ENCODE data around the gene SELENON. TPM values are rescaled to one million over a fixed set of nuclear protein-coding genes. Genes with fewer than 3 reads are reported as not detected.

Gene SELENON
- total RNA-seq, 1 donor = 33.7 TPM

- no peaks in the 10 kb centered on the region for H3K27me3 ChIP-seq (ENCODE audit: insufficient read depth, low read length)
- no peak overlapping the region for H3K4me2 ChIP-seq (ENCODE audit: insufficient read depth, low read length)
- no peaks in the 10 kb centered on the region for H4K20me1 ChIP-seq (ENCODE audit: insufficient read depth, low read length)
- no peak for TF ChIP-seq CTCF (IDR thresholded peaks at IDR 0.05; ENCODE audit: extremely low read depth, low read depth, low read length)
- peaks cover 28% of the 10 kb centered on the region for H3K4me1 ChIP-seq (ENCODE audit: insufficient read depth, low read length)
- no peaks in the 10 kb centered on the region for H3K79me2 ChIP-seq (ENCODE audit: insufficient read depth, low read length)
- H3K4me3 ChIP-seq (ENCODE audit: insufficient read depth, low read length) = no peak overlapping the region
- no peak overlapping the region for H2AFZ ChIP-seq (ENCODE audit: low read length)
- no peaks in the 10 kb centered on the region for H3K9me3 ChIP-seq (ENCODE audit: low read depth, low read length)
- no peak for DNase-seq (ENCODE audit: insufficient read length, low spot score, missing footprints)
- H3K27ac ChIP-seq (ENCODE audit: low read depth, low read length) = no peak overlapping the region
- H3K36me3 ChIP-seq (ENCODE audit: insufficient read depth, low read length) = no peaks in the 10 kb centered on the region
These were observed 7.9 kb upstream of the SELENON start for GRCh38 chr1:25792115-25792514.

GRCh38 chr1:25793585-25794170, 6.3 kb upstream of the SELENON start:
- H3K27me3 ChIP-seq (ENCODE audit: insufficient read depth, low read length) = no peaks in the 10 kb centered on the region
- H3K4me3 ChIP-seq (ENCODE audit: insufficient read depth, low read length) = no peak overlapping the region

GRCh38 chr1:25794325-25794724, 5.7 kb upstream of the SELENON start:
- no peak overlapping the region for H3K4me3 ChIP-seq (ENCODE audit: insufficient read depth, low read length)
- H4K20me1 ChIP-seq (ENCODE audit: insufficient read depth, low read length) = no peaks in the 10 kb centered on the region
- TF ChIP-seq CTCF (IDR thresholded peaks at IDR 0.05; ENCODE audit: extremely low read depth, low read depth, low read length) = no peak
- peak overlapping the region; percentile 76 for H2AFZ ChIP-seq (ENCODE audit: low read length)
- no peaks in the 10 kb centered on the region for H3K36me3 ChIP-seq (ENCODE audit: insufficient read depth, low read length)
- H3K79me2 ChIP-seq (ENCODE audit: insufficient read depth, low read length) = no peaks in the 10 kb centered on the region
- no peak overlapping the region for H3K4me2 ChIP-seq (ENCODE audit: insufficient read depth, low read length)
- no peak overlapping the region for H3K27ac ChIP-seq (ENCODE audit: low read depth, low read length)
- H3K9me3 ChIP-seq (ENCODE audit: low read depth, low read length) = no peaks in the 10 kb centered on the region
- peak; percentile 88 for DNase-seq (ENCODE audit: insufficient read length, low spot score, missing footprints)
- H3K27me3 ChIP-seq (ENCODE audit: insufficient read depth, low read length) = no peaks in the 10 kb centered on the region
- peaks cover 20% of the 10 kb centered on the region for H3K4me1 ChIP-seq (ENCODE audit: insufficient read depth, low read length)

More at GRCh38 chr1:25793585-25794170, 6.3 kb upstream of the SELENON start:
- peak; percentile 79 for DNase-seq (ENCODE audit: insufficient read length, low spot score, missing footprints)
- peak overlapping the region; percentile 25 for H3K27ac ChIP-seq (ENCODE audit: low read depth, low read length)
- no peak for TF ChIP-seq CTCF (IDR thresholded peaks at IDR 0.05; ENCODE audit: extremely low read depth, low read depth, low read length)
- H3K79me2 ChIP-seq (ENCODE audit: insufficient read depth, low read length) = no peaks in the 10 kb centered on the region
- no peaks in the 10 kb centered on the region for H3K36me3 ChIP-seq (ENCODE audit: insufficient read depth, low read length)
- no peak overlapping the region for H3K4me2 ChIP-seq (ENCODE audit: insufficient read depth, low read length)
- peaks cover 20% of the 10 kb centered on the region for H3K4me1 ChIP-seq (ENCODE audit: insufficient read depth, low read length)
- H3K9me3 ChIP-seq (ENCODE audit: low read depth, low read length) = no peaks in the 10 kb centered on the region
- peak overlapping the region; percentile 76 for H2AFZ ChIP-seq (ENCODE audit: low read length)
- H4K20me1 ChIP-seq (ENCODE audit: insufficient read depth, low read length) = no peaks in the 10 kb centered on the region

- TF ChIP-seq CTCF (IDR thresholded peaks at IDR 0.05; ENCODE audit: extremely low read depth, low read depth, low read length) = no peak
- peak; percentile 54 for DNase-seq (ENCODE audit: insufficient read length, low spot score, missing footprints)
These were observed 4.8 kb upstream of the SELENON start for GRCh38 chr1:25795211-25795610.

More at GRCh38 chr1:25795211-25795610, 4.8 kb upstream of the SELENON start:
- H3K27me3 ChIP-seq (ENCODE audit: insufficient read depth, low read length) = no peaks in the 10 kb centered on the region
- no peaks in the 10 kb centered on the region for H4K20me1 ChIP-seq (ENCODE audit: insufficient read depth, low read length)
- no peaks in the 10 kb centered on the region for H3K79me2 ChIP-seq (ENCODE audit: insufficient read depth, low read length)
- no peak overlapping the region for H3K4me3 ChIP-seq (ENCODE audit: insufficient read depth, low read length)
- no peaks in the 10 kb centered on the region for H3K36me3 ChIP-seq (ENCODE audit: insufficient read depth, low read length)
- no peak overlapping the region for H2AFZ ChIP-seq (ENCODE audit: low read length)
- peaks cover 22% of the 10 kb centered on the region for H3K4me1 ChIP-seq (ENCODE audit: insufficient read depth, low read length)
- no peak overlapping the region for H3K27ac ChIP-seq (ENCODE audit: low read depth, low read length)
- H3K4me2 ChIP-seq (ENCODE audit: insufficient read depth, low read length) = peak overlapping the region; percentile 43
- no peaks in the 10 kb centered on the region for H3K9me3 ChIP-seq (ENCODE audit: low read depth, low read length)
